GM11168 (cell line): Measurements from ENCODE around the gene TENM4.

Experiments
- in situ Hi-C: fragments of 300-500 bp; cut with MboI; formaldehyde crosslinking; loops from one replicate; pipeline ENCODE4 v1.12.0; 2022; ENCODE audit warnings: low sequenced_read_pairs; ENCODE audit not compliant: unreplicated experiment

Gene TENM4

DNA sequence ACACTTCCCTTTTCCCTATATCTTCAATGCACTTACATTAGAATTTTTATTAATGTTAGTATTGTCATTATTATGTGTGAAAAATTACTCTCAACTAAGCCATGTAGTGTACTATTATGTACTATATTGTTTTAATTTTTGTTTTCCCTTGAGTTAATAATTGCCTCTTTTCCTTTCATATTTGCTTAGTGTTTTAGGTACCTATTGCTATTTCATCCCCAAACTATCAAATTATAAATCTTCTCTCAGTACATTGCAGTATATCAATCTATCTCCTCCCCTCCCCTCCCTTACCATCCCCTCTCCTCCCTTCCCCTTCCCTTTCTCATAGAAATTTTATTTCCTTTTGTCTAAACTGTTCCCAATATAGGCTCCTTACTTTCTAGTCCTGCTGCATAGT, 12.8 kb upstream of the TENM4 start:
- in situ Hi-C loops: no loop called here

GRCh38 chr11:79449040-79449439, 8.2 kb upstream of the TENM4 start:
- in situ Hi-C loops: no loop called here

DNA sequence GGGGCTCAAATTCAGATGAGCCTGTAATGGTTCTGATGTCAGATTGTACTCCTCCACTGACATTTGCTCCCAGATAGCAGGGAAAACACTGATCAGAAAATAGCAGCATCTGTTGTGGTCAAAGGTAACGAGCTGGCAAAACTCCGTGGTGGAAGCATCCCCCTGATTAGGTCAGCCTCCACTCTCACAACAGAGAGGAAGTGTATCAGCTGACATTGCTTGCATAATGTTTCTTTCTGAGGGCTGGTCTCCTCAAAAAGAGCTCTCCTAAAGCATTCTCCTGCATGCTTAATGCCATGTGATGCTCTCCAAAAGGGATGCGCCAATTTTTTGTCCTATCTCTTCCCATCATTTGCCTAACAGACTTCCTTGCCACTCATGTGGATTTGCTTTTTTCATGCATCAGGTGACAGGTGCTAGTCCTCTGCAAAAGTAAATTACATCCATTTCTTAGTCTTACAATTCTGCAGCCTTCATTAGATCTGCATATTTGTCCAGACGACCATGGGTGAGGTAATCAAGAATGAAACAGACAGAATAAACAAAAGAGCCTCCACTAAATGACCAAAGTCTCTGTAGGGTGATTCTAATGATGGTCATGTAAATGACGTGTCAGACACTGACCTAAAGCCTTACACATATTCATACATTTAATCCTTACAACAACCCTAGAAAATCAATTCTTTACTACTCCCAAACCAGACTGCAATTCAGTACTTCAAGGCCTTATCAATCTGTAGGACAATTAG, 6.4 kb upstream of the TENM4 start:
- in situ Hi-C loops: no loop called here

DNA sequence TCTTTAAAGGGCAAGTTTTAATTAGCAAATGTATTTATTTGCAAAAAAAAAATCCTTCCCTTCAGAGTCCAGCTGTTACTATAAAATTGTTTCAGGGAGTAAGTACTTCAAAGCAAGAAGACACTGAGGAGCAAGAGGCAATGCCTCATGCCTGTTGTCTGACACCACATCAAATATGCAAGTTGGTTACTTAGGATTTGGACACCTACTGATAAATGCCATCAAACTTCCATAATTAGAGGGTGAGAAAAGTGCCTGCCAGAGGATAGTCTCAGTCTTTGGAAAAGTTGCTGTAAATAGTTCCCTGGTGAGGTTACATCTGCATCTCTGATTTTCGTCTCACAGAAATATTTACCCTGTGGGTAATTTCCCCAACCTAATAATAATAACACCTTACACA, 4.1 kb upstream of the TENM4 start:
- in situ Hi-C loops: no loop called here

DNA sequence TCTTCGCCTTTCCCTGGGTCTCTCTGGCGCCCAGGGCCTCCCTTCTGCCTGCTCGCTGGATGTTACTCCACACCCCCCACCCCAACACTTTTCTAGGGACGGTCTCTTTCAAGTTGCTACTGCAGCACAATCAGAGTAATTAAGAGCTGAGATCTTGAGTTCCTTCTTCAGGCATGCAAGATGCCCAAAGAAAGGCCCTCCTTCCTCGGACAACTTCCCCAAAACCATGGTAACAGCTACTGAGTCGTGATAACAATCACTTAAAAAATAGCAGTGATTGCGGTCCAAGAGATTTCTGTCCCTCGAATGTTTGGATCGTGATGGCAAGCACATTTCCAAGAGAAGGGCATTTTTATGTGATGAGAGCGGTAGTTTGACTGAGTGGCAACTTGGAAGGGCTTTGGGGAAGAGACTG, 638 bp upstream of the TENM4 start:
- in situ Hi-C loops: no loop called here

- in situ Hi-C loops: no loop called here
These were observed 802 bp downstream of the TENM4 start for GRCh38 chr11:79439886-79440570.

- in situ Hi-C loops: no loop called here
These were observed 1.4 kb downstream of the TENM4 start for GRCh38 chr11:79439410-79439885.

DNA sequence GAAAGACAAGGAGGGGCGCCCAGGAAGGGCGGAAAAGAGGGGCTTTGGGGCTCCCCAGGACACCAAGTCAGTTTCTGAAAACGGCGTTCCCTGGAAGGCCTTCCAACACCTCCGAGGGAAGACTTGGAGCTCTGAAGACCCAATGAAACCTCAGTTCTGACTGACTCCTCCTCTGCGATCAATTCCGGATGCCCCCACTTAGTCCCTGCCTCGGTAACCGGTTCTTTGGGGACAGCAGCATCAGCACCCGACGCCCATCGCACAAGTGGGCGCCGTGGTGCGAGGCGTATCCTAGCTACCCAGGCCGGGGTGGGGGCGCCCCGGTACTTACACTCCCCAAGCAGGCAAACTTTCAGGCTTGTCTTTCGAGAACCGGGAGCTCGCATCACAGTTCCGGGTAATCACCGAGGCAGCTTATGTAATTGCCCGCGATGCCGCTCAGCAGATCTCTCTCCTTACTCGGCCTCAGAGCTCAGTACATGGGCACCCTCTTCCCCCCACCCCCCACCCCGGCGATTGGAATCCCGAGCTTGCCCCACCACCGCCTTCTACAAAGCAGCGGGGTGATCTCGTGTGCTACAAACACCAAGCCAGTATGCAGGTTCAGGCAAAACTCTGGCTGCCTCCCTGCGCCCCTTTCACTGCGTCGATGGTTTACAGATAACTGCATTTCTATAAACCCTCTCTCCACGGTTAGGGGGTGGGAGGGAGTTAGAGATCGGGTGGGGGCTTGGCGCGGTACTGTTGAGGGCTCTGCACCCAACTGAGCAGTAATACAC, 2.0 kb downstream of the TENM4 start:
- in situ Hi-C loops: no loop called here

DNA sequence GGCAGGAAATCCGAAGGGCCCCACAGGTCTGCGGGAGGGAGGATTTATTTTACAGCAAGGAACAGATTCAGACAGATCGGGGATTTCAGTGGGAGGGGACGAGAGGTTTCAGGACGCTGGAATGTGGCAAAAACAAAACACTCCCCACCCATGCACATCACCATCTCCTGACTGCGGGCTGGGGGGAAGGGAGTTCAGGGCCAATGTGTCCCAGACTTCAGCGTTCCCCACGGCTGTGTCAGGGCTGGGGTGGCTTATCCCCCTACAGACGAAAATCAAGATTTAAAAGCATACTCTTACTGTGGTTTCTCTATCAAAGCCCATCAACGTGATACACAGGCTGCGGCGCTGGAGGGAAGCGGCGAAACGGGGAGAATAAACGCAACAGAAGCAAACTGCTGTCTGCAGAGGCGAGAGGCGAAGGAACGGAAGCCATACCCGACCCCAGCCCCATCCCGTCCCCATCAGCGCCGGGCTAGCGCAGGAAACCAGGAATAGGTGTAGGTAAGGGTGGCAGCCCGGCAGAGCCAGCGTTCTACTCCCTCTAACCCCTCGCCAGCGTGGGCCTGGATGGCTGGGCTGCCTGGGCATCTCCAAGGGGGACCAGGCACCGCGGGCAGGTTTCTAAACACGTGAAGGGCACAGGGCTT, 2.7 kb downstream of the TENM4 start:
- in situ Hi-C loops: no loop called here

DNA sequence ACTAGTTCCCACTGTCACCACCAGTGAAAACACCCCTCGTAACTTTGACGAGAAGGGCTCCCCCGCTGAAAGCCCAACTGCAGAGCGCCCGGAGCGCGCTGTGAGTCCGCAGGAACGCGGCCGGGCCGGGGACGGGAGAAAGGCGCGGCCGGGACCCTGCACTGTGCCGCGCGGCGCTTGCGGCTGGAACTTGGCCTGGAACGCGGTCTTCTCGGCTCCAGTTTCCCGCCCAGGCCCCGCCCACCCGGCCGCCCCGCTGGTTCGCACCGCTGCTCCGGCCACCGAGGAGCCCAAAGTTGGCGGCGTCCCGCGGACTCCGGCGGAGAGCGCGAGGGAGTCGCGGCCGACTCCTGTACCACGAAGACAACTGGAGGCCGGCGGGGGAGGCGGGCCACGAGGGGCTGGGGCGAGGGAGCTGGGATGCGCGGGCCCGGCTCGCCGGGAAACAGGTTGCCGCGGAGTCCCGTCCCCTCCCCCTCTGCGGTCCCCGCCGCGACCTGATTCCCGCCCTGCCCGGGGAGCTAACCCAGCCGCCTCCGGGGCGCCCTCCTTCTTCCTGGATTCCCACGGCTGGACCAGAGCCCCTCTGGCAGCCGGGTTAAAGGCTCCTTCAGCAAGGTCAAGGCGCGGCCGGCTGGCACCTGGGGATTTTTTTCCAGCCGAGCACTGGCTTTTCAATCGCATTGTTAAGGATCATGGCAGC, 3.4 kb downstream of the TENM4 start:
- in situ Hi-C loops: no loop called here

DNA sequence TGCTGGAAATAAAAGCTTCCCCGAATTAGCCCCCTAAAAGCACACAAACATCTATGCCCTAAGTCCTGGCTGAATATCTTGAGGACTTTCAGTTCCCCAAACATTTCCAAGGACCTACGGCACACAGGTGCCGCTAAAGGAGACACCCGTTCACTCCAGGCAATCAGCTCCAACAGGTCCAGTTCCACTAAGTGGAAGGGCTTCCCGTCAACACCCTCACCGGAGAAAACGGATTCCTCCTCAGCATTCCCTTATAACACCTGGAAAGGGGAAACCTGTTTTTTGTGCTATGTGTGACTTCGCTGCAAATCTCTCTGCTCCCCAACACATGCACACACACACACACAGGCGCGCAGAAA, 3.9 kb downstream of the TENM4 start:
- in situ Hi-C loops: no loop called here

- in situ Hi-C loops: no loop called here
These were observed 6.5 kb downstream of the TENM4 start for GRCh38 chr11:79434283-79434682.

DNA sequence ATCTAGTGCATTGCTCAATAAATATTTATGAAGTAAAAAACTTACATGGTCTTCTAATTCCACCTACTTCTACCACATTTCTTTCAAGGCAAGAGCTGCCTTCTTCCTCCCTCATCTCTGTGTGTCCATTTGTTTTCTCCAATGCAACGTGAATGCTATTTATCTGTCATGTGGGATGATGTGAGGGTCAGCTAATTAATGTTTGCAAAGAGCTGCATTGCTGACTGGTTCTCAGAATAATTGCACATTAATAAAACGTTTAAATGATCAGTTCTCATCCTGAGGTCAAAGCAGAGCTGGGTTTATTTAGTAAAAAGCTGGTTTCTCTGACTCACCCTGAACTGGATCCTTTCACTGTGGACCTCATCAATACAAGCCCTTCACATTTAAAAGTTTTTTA, 8.7 kb downstream of the TENM4 start:
- in situ Hi-C loops: no loop called here

DNA sequence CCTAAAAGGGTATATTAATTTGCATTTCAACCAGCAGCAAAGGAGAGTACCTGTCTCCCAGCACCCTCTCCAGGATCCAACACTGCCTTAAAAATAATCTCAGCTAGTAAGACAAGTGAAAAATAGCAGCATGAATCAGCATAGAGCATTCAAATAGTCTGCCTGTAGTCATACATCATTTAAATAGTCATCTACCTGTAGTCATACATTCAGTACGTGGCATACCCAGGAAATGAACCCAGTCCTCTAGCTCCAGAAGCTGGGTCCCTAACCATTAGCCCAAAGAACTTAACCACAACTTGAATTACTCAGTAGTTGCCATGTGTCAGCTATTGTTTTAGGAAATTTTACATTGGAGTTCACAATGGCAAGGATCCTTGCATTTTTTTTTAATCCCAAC, 9.3 kb downstream of the TENM4 start:
- in situ Hi-C loops: no loop called here

- in situ Hi-C loops: no loop called here
These were observed 10.6 kb downstream of the TENM4 start for GRCh38 chr11:79430280-79430679.

GRCh38 chr11:79428406-79428805, 12.4 kb downstream of the TENM4 start:
- in situ Hi-C loops: no loop called here

DNA sequence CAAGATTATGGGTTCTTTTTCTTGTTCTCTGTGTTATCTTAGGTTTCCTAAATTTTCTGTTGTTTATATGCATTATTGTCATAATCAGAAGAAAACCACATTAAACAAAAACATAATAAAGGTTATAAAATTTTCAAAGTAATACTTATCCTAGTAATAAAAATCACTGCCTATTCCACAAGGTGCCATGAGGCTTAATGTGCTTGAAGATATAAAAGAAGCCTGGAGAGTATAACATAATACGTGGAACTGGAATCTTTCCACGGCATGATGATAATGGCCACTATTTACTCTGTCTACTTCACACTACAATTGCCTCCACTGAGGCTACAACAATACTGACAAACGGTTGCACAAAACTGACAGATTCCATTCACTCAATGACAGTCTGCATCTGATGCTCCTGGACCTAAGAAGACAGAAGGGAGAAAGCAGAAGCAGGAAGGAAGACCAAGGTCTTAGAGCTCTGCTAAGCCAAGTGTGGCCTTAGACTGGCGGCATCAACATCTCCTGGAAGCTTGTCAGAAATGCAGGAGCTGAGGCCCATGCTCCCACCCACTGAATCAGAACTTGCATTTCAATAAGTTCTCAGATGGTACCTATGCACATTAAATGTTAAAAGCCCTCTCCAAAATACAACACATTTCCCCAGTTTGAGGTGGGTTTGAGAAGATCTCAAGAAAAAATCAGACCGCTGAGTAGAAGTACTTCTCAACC, 13.1 kb downstream of the TENM4 start:
- in situ Hi-C loops: no loop called here

DNA sequence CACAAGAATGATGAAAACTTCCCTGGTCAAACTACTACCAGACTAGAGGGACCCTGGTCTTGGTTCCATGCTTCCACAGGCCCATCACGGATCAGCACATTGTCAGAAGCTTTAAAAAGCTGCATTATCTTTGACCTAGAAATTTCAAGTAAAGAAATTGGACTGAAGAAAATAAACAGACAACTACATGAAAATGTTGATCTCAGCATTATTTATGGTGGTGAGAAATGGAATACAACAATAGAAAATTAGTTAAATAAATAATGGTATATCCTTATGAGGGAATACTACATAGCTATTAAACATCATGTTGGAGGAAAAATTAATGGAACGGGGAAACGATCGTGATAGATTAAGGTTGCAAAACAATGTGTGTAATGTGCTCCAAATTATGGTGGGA, 13.7 kb downstream of the TENM4 start:
- in situ Hi-C loops: no loop called here

DNA sequence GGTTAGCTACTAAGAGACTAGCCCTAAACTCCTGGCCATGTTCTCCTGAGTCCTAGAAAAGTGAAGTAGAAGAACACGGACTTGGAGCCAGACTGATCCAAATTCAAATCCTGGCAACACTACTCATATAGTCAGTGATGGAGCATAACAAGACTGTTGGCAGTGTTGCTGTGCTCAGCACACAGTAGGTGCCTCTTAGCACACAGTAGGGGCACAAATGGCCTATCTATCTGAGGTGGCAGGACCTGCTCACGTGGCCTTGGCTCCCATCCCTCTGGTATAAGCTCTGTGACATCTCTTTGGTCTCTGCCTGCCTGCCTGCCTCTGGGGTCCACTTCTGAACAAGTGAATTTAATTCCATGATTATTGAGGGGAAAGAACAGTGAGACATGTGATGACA, 15.4 kb downstream of the TENM4 start:
- in situ Hi-C loops: no loop called here

- in situ Hi-C loops: no loop called here
These were observed 17.1 kb downstream of the TENM4 start for GRCh38 chr11:79423736-79424135.
